H1 (cell line): ENCODE results near the gene L3MBTL4. TPM values are rescaled to one million over a fixed set of nuclear protein-coding genes. Genes with fewer than 3 reads are reported as not detected.

Experiments used
- CTCF ChIA-PET: fragments of 300-600 bp; sonication (Branson Sonifier 250); formaldehyde crosslinking; loops from one replicate; lab custom pipeline; 2021; ENCODE audit not compliant: partially characterized antibody; lab: Charles Lee
- POLR2A ChIA-PET: fragments of 300-600 bp; sonication (Branson Sonifier 250); formaldehyde crosslinking; loops from one replicate; lab custom pipeline; 2021; ENCODE audit warnings: inconsistent platforms; ENCODE audit not compliant: partially characterized antibody; lab: Charles Lee
- DNase-seq, 2 experiments: peaks; one replicate each; pipeline versions ENCODE4 v3.0.0 to v3.0.0-alpha.2; 2010 to 2022; ENCODE audit warnings: low spot score in 2 of 2, low read depth in 1 of 2, mixed read lengths in 1 of 2
- FAIRE-seq: peaks from 2 replicates; lab custom pipeline; 2011; peaks lifted over from hg19 to GRCh38; lab: Jason Lieb, UNC
- H2AFZ ChIP-seq: 2 replicates; pipeline ENCODE4 v1.8.1; 2012; ENCODE audit warnings: low read length, inconsistent platforms
- H2AK5ac ChIP-seq: 2 replicates; pipeline ENCODE4 v1.6.1; 2013; ENCODE audit warnings: low read depth, low read length
- H2BK120ac ChIP-seq: replicated peaks from 2 replicates; pipeline ENCODE3; 2013; ENCODE audit warnings: low read depth, low read length, inconsistent platforms
- H2BK12ac ChIP-seq: 2 replicates; pipeline ENCODE4 v1.6.1; 2013; ENCODE audit warnings: low read depth, low read length
- H2BK15ac ChIP-seq: 2 replicates; pipeline ENCODE4 v1.6.1; 2013; ENCODE audit warnings: low read length
- H2BK20ac ChIP-seq: 2 replicates; pipeline ENCODE4 v1.6.1; 2013; ENCODE audit warnings: low read length
- H2BK5ac ChIP-seq: 2 replicates; pipeline ENCODE4 v1.6.1; 2013; ENCODE audit warnings: low read depth, low read length
- H3K14ac ChIP-seq: 2 replicates; pipeline ENCODE4 v1.6.1; 2013; ENCODE audit warnings: inconsistent platforms; ENCODE audit not compliant: insufficient read length
- H3K18ac ChIP-seq: 2 replicates; pipeline ENCODE4 v1.6.1; 2013; ENCODE audit warnings: low read length; ENCODE audit errors: extremely low read depth
- H3K23ac ChIP-seq: 2 replicates; pipeline ENCODE4 v1.6.1; 2013; ENCODE audit warnings: inconsistent platforms; ENCODE audit not compliant: insufficient read length
- H3K23me2 ChIP-seq: 2 replicates; pipeline ENCODE4 v1.6.1; 2013; ENCODE audit warnings: low read depth, low read length
- H3K27ac ChIP-seq: 2 replicates; pipeline ENCODE4 v1.6.1; 2011; ENCODE audit warnings: low read depth, low read length, inconsistent platforms
- H3K27me3 ChIP-seq, 4 experiments: replicated peaks in 1 of 4; 1 replicate in 1 of 4; 2 replicates in 3 of 4; pipeline versions ENCODE4 v1.6.1 to v1.8.1; 2011 to 2013; ENCODE audit warnings: low read length in 3 of 4, mild to moderate bottlenecking in 3 of 4, inconsistent platforms in 2 of 4, mixed read lengths in 2 of 4, moderate library complexity in 1 of 4; ENCODE audit not compliant: control insufficient read depth in 3 of 4, insufficient read depth in 3 of 4; ENCODE audit errors: extremely low read depth in 1 of 4
- H3K36me3 ChIP-seq, 4 experiments: 2 replicates each; pipeline versions ENCODE4 v1.6.1 to v1.8.1; 2011 to 2013; ENCODE audit warnings: mild to moderate bottlenecking in 4 of 4, low read length in 3 of 4, moderate library complexity in 2 of 4, control low read depth in 1 of 4, inconsistent platforms in 1 of 4; ENCODE audit not compliant: insufficient read depth in 4 of 4, control insufficient read depth in 2 of 4
- H3K4ac ChIP-seq: replicated peaks from 2 replicates; pipeline ENCODE3; 2013; ENCODE audit warnings: low read length, low read depth, mixed read lengths, inconsistent platforms; ENCODE audit not compliant: insufficient read length
- H3K4me1 ChIP-seq, 4 experiments: replicated peaks in 1 of 4; 1 replicate in 1 of 4; 2 replicates in 3 of 4; pipeline versions ENCODE4 v1.6.1 to v1.8.1; 2011 to 2013; ENCODE audit warnings: low read length in 3 of 4, inconsistent platforms in 2 of 4, mixed read lengths in 1 of 4; ENCODE audit not compliant: insufficient read depth in 4 of 4, control insufficient read depth in 3 of 4
- H3K4me2 ChIP-seq, 2 experiments: 2 replicates each; pipeline versions ENCODE4 v1.6.1 to v1.8.1; 2011 to 2013; ENCODE audit warnings: low read depth in 2 of 2, low read length in 2 of 2, control low read depth in 1 of 2, inconsistent platforms in 1 of 2, mild to moderate bottlenecking in 1 of 2; ENCODE audit not compliant: insufficient read depth in 1 of 2
- H3K4me3 ChIP-seq, 4 experiments: fragments of 200-600, 300-600 bp in 1 of 4; sonication (generic), shearing (Covaris generic), sonication (Bioruptor Twin) in 1 of 4; 2 replicates each; pipeline versions ENCODE4 v1.5.1 to v1.8.1; 2011 to 2016; ENCODE audit warnings: low read length in 4 of 4, low read depth in 3 of 4, control low read depth in 2 of 4, inconsistent platforms in 2 of 4, mild to moderate bottlenecking in 2 of 4, mixed read lengths in 1 of 4, moderate library complexity in 1 of 4; ENCODE audit not compliant: insufficient read depth in 2 of 4; ENCODE audit errors: extremely low read depth in 1 of 4
- H3K56ac ChIP-seq: replicated peaks from 2 replicates; pipeline ENCODE3; 2013; ENCODE audit warnings: low read depth, mild to moderate bottlenecking, mixed read lengths, low read length, inconsistent platforms; ENCODE audit not compliant: insufficient read length
- H3K79me1 ChIP-seq: 2 replicates; pipeline ENCODE4 v1.6.1; 2013; ENCODE audit warnings: low read depth, low read length, control low read depth
- H3K79me2 ChIP-seq, 2 experiments: 2 replicates each; pipeline versions ENCODE4 v1.6.1 to v1.8.1; 2012 to 2013; ENCODE audit warnings: low read length in 2 of 2, mild to moderate bottlenecking in 2 of 2, inconsistent platforms in 1 of 2; ENCODE audit not compliant: insufficient read depth in 2 of 2, control insufficient read depth in 1 of 2
- H3K9ac ChIP-seq, 4 experiments: replicated peaks in 1 of 4; 1 replicate in 1 of 4; 2 replicates in 3 of 4; pipeline versions ENCODE4 v1.6.1 to v1.8.1; 2011 to 2013; ENCODE audit warnings: low read depth in 3 of 4, low read length in 3 of 4, control low read depth in 2 of 4, mild to moderate bottlenecking in 2 of 4, moderate library complexity in 2 of 4, inconsistent platforms in 1 of 4; ENCODE audit errors: extremely low read depth in 1 of 4
- H3K9me3 ChIP-seq, 2 experiments: 2 replicates each; pipeline versions ENCODE4 v1.6.1 to v1.8.1; 2012 to 2013; ENCODE audit warnings: mild to moderate bottlenecking in 2 of 2, moderate library complexity in 2 of 2, control low read depth in 1 of 2, inconsistent platforms in 1 of 2, low read depth in 1 of 2, low read length in 1 of 2, mixed read lengths in 1 of 2; ENCODE audit not compliant: insufficient read depth in 2 of 2
- H4K20me1 ChIP-seq, 2 experiments: replicated peaks in 1 of 2; 2 replicates each; pipeline versions ENCODE3 to v1.8.1; 2011 to 2013; ENCODE audit warnings: inconsistent platforms in 2 of 2, low read length in 2 of 2, mild to moderate bottlenecking in 1 of 2; ENCODE audit not compliant: insufficient read depth in 2 of 2, control insufficient read depth in 1 of 2
- H4K5ac ChIP-seq: 2 replicates; pipeline ENCODE4 v1.6.1; 2013; ENCODE audit warnings: low read length, low read depth, mixed read lengths, inconsistent platforms; ENCODE audit not compliant: insufficient read length
- H4K8ac ChIP-seq: 2 replicates; pipeline ENCODE4 v1.8.0; 2013; ENCODE audit warnings: mild to moderate bottlenecking, moderate library complexity, low read length, inconsistent platforms; ENCODE audit not compliant: insufficient read depth; ENCODE audit errors: extremely low read depth
- H4K91ac ChIP-seq: replicated peaks from 2 replicates; pipeline ENCODE3; 2013; ENCODE audit warnings: low read length, mixed read lengths, inconsistent platforms; ENCODE audit not compliant: insufficient read length
- ASH2L ChIP-seq: fragments of 200-600, 300-600 bp; sonication (generic); IDR thresholded peaks from one replicate; pipeline ENCODE4 v1.7.1; 2017; ENCODE audit warnings: low read length
- BRCA1 ChIP-seq: IDR thresholded peaks from 2 replicates; pipeline ENCODE4 v1.6.1; 2012; ENCODE audit warnings: low read depth, low read length, improper control_type of control experiment
- CHD1 ChIP-seq: IDR thresholded peaks from 2 replicates; pipeline ENCODE4 v1.6.1; 2012; ENCODE audit warnings: low read depth, low read length, improper control_type of control experiment
- CREB1 ChIP-seq: IDR thresholded peaks from 2 replicates; pipeline ENCODE4 v1.6.1; 2012; ENCODE audit warnings: inconsistent platforms
- EZH2 ChIP-seq: fragments of 200-600 bp; sonication (generic); IDR thresholded peaks from 2 replicates; pipeline ENCODE4 v1.7.1; 2012; ENCODE audit warnings: low read depth, mild to moderate bottlenecking, moderate library complexity, low read length, inconsistent platforms; ENCODE audit not compliant: severe bottlenecking
- HDAC2 ChIP-seq, 2 experiments: fragments of 300-600 bp in 1 of 2; sonication (generic) in 1 of 2; IDR thresholded peaks; 2 replicates each; pipeline ENCODE4 v1.6.1; 2011 to 2012; ENCODE audit warnings: low read depth in 2 of 2, low read length in 2 of 2, mild to moderate bottlenecking in 2 of 2, moderate library complexity in 2 of 2, borderline replicate concordance in 1 of 2, inconsistent platforms in 1 of 2
- HDAC6 ChIP-seq: IDR thresholded peaks from one replicate; pipeline ENCODE4 v1.7.1; 2012; ENCODE audit warnings: low read depth, mild to moderate bottlenecking, inconsistent platforms, low read length, moderate library complexity
- PHF8 ChIP-seq: fragments of 200-600 bp; sonication (generic); conservative IDR thresholded peaks from 2 replicates; pipeline ENCODE4 v1.7.1; 2012; ENCODE audit warnings: low read depth, mild to moderate bottlenecking, inconsistent platforms, low read length, moderate library complexity
- TAF7 ChIP-seq: optimal IDR thresholded peaks from 2 replicates; pipeline ENCODE3; 2011; ENCODE audit warnings: low read depth, mild to moderate bottlenecking, inconsistent platforms, low read length, moderate library complexity, borderline replicate concordance
- ZNF274 ChIP-seq: IDR thresholded peaks from 2 replicates; pipeline ENCODE4 v1.7.0; 2012; ENCODE audit warnings: low read length, borderline replicate concordance; ENCODE audit errors: extremely low read depth
- WGBS, 2 experiments: shearing (Covaris generic) in 1 of 2; methylation state at CpG; one replicate each; pipeline versions ENCODE4 v1.1.6 to v1.1.7; 2013 to 2015; ENCODE audit warnings: low lambda C conversion rate in 2 of 2, mixed read lengths in 2 of 2, inconsistent platforms in 1 of 2, low coverage in 1 of 2, missing lambda C conversion rate in 1 of 2; ENCODE audit not compliant: insufficient replicate concordance in 2 of 2, insufficient coverage in 1 of 2, insufficient read length in 1 of 2; ENCODE audit errors: extremely low coverage in 1 of 2, missing lambda C conversion rate in 1 of 2; 5-methylcytosine and 5-hydroxymethylcytosine counted together
- polyA plus RNA-seq, 7 experiments: library from polyadenylated mRNA; depleted of rRNA in 3 of 7; stranded (reverse) in 5 of 7; unstranded in 2 of 7; fragments of >200 nt in 5 of 7; fragments of 200-250 nt in 2 of 7; gene quantifications; 1 replicate in 5 of 7; 2 replicates in 1 of 7; 4 replicates in 1 of 7; pipeline versions ENCODE4 v1.2.1 to v1.2.3, GENCODE V29; 2011 to 2013; ENCODE audit warnings: missing spikeins in 2 of 7, mixed read lengths in 2 of 7
- total RNA-seq: library from RNA; stranded (reverse); fragmentation: NEBNext Ultra II Directional; extraction: Animal tissue kit (Norgen Biotek cat#: 25700); gene quantifications from 2 replicates; pipeline ENCODE4 v1.2.1, GENCODE V29; 2021

The L3MBTL4 gene
- total and polyA plus RNA-seq, 2 of the 8 experiments (the other 6 are each of a cell fraction or from before 2014, with no cell fraction given) = 1.0 to 2.1 TPM

GRCh38 chr18:6409933-6410332 is 4.8 kb downstream of the L3MBTL4 start:
- no peak overlapping the region for H4K91ac ChIP-seq
- CTCF ChIA-PET = interaction anchor here (1.0 to 1.6 kb wide), 3 partner anchors 9 to 476 kb away, joined by 3 to 9 read pairs (median 3); no protein-coding TSS in a partner anchor
- no peaks in the 10 kb centered on the region for H4K20me1 ChIP-seq
- H2AFZ ChIP-seq = no peak overlapping the region
- peaks cover 8% of the 10 kb centered on the region; the same call in 1 of the 2 replicates for H3K23me2 ChIP-seq
- no peak overlapping the region for H3K23ac ChIP-seq
- no peak overlapping the region for H3K4me3 ChIP-seq
- FAIRE-seq (no peak), DNase-seq (no peak)
- no peak overlapping the region for H2BK12ac ChIP-seq
- H3K36me3 ChIP-seq = no peaks in the 10 kb centered on the region
- no peaks in the 10 kb centered on the region for H3K9me3 ChIP-seq
- H3K27ac ChIP-seq = no peak overlapping the region
- no peak overlapping the region for H2AK5ac ChIP-seq
- WGBS, 2 experiments = 88% methylated on average over 5 of the region's 7 CpGs; no CpG with 5 or more reads in 1 of the 2 experiments
- no peak overlapping the region for H2BK20ac ChIP-seq
- H3K56ac ChIP-seq = no peak overlapping the region
- H3K79me1 ChIP-seq = no peaks in the 10 kb centered on the region
- H3K4ac ChIP-seq = no peak overlapping the region
- H2BK120ac ChIP-seq = no peak overlapping the region
- no peak overlapping the region for H4K8ac ChIP-seq
- no peak overlapping the region for H2BK15ac ChIP-seq
- H3K79me2 ChIP-seq = no peaks in the 10 kb centered on the region
- H2BK5ac ChIP-seq = no peak overlapping the region
- peaks cover 0 to 8% (median under 1%) of the 10 kb centered on the region in 4 experiments; a peak in 3 of 7 replicates for H3K4me1 ChIP-seq
- H3K18ac ChIP-seq = no peak overlapping the region
- H3K4me2 ChIP-seq = no peak overlapping the region
- H3K27me3 ChIP-seq = peaks cover 0 to 19% (median 13%) of the 10 kb centered on the region in 4 experiments; a peak in 5 of 7 replicates
- H4K5ac ChIP-seq = no peak overlapping the region
- H3K9ac ChIP-seq = no peak overlapping the region
- no peak for TF ChIP-seq HDAC6
- no peak for TF ChIP-seq ZNF274
- no peak for TF ChIP-seq TAF7
- no peak for TF ChIP-seq ASH2L
- TF ChIP-seq PHF8 = no peak
- TF ChIP-seq CHD1 = no peak
- TF ChIP-seq BRCA1 = no peak
- no peak for TF ChIP-seq HDAC2 (IDR thresholded peaks at IDR 0.05; ENCODE audit: borderline replicate concordance in 1 of 2, low read depth in 2 of 2, low read length in 2 of 2)
- no peak for TF ChIP-seq EZH2
- no peak for TF ChIP-seq CREB1
- H3K14ac ChIP-seq = no peak overlapping the region
- POLR2A ChIA-PET = no interaction called here
